Stimulated activated CD8-positive, alpha-beta memory T cell treated with anti-CD3 and anti-CD28 coated beads, Interleukin-15, amount 100 ng/mL, for 48 hours (primary cell): Measurements from ENCODE around the gene LIME1.
"Not testable (repeated sequence)": the region's sequence is repeated elsewhere in the genome, so short reads cannot be mapped to it uniquely, and the experiment has no call there.

Source experiments
- DNase-seq, 2 donors: peaks; one replicate each; pipeline ENCODE4 v3.0.0-alpha.2; 2020; ENCODE audit warnings: low read depth in 2 of 2

The LIME1 gene

DNA sequence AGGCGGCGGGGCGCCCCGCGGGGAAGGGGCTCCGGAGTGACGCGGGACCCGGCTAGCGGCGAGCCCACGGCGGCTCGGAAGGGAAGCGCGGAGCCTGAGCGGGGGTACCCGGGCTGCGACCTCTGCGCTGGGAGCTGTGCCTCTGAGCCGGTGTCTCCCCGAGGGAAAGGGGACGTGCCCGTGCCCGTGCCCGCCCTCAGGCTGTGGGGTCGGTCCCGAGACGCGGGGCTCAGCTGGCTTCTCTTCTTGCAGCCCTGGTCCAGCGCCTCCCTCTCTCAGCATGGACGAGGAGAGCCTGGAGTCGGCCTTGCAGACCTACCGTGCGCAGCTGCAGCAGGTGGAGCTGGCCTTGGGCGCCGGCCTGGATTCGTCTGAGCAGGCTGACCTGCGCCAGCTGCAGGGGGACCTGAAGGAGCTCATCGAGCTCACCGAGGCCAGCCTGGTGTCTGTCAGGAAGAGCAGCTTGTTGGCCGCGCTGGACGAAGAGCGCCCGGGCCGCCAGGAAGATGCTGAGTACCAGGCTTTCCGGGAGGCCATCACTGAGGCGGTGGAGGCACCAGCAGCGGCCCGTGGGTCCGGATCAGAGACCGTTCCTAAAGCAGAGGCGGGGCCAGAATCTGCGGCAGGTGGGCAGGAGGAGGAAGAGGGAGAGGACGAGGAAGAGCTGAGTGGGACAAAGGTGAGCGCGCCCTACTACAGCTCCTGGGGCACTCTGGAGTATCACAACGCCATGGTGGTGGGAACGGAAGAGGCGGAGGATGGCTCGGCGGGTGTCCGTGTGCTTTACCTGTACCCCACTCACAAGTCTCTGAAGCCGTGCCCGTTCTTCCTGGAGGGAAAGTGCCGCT is 27.9 kb upstream of the LIME1 start:
- DNase-seq = no peak

DNA sequence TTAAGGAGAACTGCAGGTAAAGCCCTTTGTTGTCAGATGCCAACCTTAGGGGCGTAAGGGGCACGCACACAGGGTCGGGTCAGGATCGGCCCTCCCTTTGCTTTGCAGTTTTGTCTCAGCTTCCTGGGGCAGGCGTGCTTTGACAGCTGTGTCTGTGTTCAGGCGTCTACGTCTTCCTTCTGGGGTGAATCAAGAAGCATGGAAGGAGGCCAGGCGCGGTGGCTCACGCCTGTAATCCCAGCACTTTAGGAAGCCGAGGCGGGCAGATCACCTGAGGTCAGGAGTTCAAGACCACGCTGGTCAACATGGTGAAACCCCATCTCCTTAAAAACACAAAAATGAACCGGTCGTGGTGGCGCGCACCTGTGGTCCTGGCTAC is 27.3 kb upstream of the LIME1 start:
- DNase-seq = no peak

DNA sequence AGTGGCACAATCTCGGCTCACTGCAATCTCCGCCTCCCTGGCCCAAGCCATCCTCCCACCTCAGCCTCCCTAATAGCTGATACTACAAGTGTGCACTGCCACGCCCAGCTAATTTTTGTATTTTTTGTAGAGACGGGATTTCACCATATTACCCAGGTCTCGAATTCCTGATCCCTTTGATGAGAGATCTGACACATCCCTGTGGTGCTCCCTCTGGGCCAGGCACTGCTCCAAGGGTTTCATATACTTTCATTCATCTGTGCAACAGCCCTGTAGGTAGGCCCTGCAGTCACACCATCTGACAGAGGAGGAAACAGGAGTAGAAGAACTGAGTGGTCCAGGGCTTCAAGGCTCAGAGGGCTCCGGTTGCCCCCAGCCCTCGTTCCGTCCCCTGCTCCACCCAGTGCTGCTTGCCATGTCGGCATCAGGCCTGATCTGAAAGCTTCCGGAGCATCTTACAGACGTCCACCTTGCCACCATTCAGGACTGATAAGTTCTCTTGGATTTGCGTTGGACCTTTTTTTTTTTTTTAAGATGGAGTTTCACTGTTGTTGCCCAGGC is 25.3 kb upstream of the LIME1 start:
- DNase-seq = no peak

DNA sequence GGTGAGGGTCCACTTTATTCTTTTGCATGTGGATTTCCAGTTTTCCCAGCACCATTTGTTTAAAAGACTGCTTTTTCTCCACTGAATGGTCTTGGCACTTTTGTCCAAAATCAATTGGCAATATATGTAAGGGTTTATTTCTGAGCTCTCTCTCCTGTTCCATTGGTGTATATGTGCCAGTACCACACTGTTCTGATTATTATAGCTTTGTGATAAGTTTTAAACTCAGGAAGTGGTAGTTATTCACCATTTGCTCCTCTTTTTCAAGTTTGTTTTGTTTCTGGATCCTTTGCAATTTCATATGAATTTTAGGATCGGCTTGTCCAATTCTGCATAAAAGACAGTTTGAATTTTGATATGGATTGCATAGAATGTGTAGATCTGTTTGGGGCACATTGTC is 24.3 kb upstream of the LIME1 start:
- no peak for DNase-seq

DNA sequence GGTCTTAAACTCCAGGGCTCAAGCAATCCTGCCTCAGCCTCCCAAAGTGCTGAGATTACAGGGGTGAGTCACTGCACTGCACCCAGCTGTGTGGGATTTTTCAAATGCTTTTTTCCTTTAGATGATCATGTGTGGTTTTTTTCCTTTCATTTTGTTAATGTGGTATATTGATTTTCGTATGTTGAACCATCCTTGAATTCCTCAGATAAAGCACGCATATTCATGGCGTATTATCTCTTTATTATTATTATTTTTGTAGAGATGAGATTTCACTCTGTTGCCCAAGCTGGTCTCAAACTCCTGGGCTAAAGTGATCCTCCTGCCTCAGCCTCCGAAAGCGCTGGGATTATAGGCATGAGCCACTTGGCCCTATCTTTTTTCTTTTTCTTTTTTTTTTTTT is 21.6 kb upstream of the LIME1 start:
- no peak for DNase-seq

DNA sequence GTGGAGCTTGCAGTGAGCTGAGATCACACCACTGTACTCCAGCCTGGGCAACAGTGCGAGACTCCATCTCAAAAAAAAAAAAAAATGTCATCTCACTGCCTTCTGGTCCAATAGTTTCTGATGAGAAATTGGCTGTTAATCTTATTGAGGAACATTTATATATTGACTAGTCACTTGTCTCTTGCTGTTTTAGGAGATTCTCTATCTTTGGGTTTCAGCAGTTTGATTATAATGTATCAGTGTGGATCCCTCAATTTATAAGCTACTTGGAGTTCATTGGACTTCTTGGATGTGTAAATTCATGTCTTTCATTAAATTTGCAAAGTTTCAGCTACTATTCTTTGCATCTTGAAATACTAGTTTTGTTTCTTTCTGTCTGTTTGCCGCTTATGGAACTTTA is 17.5 kb upstream of the LIME1 start:
- DNase-seq = no peak

DNA sequence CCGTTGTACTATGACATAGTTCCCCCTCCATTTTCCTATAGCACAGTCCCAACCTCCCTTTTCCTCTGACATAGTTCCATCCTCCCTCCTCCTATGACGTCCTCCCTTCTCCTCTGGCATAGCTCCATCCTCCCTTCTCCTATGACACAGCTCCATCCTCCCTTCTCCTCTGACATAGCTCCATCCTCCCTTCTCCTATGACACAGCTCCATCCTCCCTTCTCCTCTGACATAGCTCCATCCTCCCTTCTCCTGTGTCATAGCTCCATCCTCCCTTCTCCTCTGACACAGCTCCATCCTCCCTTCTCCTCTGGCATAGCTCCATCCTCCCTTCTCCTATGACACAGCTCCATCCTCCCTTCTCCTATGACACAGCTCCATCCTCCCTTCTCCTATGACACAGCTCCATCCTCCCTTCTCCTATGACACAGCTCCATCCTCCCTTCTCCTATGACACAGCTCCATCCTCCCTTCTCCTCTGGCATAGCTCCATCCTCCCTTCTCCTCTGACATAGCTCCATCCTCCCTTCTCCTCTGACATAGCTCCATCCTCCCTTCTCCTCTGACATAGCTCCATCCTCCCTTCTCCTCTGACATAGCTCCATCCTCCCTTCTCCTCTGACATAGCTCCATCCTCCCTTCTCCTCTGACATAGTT is 13.4 kb upstream of the LIME1 start:
- not testable (repeated sequence) for DNase-seq

DNA sequence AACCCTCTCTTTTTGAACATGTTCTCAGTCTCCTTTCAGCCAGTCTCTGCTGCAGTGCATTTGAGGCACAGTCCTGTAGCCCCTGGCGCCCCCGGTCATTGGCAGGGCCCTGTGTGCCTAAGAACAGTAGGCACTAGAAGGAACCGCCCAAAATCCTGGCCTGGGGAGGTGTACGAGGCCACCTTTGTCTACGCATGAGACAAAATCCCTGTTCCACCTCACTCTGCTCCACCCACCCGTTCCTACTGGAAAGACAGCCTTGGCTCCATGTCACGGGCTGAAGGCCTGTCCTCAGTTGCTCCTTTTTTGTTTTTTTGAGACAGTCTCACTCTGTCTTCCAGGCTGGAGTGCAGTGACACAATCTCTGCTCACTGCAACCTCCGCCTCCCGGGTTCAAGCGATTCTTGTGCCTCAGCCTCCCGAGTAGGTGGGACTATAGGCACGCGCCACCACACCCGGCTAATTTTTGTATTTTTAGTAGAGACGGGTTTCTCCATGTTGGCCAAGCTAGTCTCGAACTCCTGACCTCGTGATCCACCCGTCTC is 6.2 kb upstream of the LIME1 start:
- DNase-seq = not testable (repeated sequence)

DNA sequence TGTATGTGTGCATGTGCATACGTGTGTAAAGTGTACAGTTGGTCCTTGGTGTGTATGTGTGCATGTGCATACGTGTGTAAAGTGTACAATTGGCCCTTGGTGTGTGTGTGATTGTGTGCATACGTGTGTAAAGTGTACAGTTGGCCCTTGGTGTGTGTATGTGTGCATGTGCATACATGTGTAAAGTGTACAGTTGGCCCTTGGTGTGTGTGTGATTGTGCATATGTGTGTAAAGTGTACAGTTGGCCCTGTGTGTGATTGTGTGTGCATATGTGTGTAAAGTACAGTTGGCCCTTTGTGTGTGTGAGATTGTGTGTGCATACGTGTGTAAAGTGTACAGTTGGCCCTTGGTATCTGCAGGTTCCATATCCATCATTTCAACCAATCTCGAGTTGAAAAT is 5.1 kb upstream of the LIME1 start:
- DNase-seq = no peak

DNA sequence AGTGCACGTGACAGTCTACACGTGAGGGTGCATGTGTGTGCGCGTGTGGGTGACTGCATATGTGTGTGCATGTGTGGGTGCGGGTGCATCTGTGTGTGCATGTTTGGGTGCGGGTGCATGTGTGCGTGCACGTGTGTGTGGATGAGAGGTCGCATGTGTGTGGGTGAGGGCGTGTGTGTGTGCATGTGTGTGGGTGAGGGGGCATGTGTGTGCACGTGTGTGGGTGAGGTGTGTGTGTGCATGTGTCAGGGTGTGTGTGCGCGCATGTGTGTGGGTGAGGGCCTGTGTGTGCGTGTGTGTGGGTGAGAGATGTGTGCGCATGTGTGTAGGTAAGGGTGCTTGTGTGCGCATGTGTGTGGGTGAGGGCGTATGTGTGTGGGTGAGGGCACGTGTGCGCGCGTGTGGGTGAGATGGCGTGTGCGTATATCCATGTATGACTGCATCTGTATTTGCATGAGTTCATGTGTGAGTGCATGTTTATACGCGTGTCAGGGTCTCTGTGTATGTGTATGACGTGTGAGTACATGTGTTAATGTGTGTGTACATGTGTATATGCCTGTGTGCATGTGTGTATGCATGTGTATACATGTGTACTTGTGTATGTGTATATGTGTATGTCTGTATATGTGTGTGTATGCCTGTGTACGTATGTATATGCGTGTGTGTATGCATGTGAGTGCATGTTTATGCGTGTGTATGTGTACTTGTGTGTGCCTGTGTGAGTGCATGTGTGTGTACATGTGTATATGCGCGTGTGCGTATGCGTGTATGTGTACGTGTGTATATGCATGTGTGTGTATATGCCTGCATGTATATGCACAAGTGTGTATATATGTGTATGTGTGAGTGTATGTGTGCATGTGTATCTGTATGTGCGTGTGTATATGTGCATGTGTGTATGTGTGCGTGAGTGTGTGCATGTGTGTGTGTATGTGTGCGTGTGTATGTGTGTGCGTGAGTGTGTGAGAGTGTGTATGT is 4.1 kb upstream of the LIME1 start:
- DNase-seq = no peak

DNA sequence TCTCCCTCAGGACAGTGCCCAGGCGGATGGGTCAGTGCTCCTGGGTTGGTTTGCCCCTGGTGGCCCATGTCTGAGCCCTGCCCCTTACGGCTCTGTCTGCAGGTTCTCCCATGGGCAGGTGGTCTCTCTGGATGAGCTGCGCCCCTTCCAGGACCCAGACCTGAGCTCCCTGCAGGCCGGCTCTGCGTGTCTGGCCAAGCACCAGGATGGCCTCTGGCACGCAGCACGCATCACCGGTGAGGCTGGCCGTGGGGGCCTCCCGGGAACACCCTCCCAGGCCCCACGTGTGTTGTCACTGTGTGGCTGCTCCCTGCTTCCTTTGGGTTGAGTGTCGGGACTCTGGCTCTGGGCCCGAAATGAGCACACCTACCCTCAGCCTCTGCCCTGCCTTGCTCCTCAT is 3.3 kb upstream of the LIME1 start:
- DNase-seq = no peak

DNA sequence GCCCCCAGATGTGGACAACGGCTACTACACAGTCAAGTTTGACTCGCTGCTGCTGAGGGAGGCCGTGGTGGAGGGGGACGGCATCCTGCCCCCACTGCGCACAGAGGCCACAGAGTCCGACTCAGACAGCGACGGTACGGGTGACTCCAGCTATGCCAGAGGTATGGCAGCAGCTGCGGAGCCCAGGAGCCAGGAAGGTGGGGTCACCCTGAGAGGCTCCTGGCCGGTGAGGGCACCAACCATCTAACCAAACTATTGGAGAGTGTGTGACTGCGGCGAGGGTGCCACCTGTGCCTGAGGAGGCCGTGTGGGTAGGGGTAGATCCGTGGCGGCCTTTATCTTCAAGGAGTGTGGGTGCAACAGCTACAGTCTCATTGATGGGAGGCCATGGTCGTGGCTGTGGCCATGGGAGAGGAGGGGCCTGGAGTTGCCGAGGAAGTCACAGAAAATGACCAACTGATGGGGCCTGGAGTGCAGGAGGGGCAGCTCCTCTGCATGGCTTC is 2.8 kb upstream of the LIME1 start:
- no peak for DNase-seq

DNA sequence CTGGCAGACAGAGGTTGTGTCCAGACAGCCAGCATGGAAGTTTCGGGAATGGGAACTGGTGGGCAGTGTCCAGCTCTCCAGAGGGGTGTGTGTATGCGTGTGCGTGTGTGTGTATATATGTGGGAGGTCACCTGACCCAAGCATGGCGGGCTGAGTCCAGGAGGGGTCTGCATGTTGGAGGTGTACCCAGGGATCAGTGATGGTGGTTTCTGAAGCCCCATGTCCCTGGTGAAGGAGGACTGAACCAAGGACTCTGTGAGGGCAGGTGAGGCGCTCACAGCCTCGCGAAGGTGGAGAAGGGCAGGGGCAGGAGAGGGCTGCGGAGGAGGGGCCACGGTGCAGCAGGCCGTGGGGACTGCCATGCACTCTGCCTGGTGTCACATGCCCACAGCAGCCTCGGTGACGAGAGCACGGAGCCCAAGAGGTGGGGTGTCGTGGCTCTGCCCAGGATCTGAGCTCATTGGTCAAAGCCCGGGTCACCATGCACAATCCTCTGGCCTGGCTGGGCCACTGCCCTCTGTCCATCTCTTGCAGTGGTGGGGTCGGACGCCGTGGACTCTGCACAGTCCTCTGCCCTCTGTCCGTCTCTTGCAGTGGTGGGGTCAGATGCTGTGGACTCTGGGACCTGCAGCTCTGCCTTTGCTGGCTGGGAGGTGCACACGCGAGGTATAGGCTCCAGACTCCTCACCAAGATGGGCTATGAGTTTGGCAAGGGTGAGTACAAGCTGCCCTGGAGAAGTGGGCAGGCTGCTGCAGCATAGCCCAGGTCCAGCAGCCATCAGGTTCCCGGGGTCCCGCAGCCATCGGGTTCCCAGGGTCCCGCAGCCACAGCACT is 2.1 kb upstream of the LIME1 start:
- no peak for DNase-seq

DNA sequence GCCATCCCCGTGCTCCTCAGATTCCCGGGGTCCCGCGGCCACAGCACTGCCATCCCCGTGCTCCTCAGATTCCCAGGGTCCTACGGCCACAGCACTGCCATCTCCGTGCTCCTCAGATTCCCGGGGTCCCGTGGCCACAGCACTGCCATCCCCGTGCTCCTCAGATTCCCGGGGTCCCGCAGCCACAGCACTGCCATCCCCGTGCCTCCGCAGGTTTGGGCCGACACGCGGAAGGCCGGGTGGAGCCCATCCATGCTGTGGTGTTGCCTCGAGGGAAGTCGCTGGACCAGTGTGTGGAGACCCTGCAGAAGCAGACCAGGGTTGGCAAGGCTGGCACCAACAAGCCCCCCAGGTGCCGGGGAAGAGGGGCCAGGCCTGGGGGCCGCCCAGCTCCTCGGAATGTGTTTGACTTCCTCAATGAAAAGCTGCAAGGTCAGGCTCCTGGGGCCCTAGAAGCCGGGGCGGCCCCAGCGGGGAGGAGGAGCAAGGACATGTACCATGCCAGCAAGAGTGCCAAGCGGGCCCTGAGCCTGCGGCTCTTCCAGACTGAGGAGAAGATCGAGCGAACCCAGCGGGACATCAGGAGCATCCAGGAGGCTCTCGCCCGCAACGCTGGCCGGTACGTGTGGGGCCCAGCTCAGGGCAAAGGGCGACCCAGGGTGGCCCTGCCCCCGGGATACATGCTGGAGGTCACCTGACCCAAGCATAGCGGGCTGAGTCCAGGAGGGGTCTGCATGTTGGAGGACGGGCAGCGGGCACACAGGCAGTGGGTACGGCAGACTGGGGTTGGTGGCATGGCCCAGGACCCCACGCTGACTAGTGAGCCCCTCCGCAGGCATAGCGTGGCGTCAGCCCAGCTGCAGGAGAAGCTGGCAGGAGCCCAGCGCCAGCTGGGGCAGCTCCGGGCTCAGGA is 1.3 kb upstream of the LIME1 start:
- no peak for DNase-seq

DNA sequence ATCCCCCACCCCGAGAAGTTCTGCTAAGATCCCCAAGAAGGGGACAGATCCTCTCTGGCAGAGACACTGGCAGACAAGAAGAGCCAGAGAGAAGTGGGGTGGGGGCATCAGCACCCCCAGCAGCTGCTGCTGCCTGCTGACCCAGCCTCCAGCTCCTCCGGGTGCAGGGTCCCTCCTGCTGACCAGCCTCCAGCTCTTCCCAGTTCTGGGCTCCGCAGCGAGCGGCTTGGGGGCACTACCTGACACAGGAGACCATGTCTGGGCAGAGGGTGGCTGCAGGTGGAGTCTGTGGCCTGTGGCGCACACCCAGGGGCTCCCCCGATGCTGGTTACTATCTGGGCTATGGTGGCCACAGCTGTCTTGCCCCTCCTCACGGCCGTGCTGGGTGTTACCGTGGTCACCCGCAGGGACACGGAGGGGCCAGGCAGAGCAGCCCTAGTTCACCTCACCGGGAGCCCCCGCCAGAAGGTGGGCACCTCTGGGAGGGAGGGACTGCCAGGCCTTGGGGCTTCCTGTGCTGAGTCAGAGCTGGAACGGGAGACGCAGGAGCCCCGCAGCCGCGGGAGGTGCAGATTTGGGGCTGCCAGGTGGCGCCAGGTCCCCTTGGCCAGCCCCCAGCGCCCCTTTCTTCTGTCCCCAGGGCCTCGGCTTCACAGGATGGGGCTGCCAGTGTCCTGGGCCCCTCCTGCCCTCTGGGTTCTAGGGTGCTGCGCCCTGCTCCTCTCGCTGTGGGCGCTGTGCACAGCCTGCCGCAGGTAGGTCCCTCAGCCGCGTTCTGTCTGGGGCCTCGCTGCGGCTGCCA is 630 bp downstream of the LIME1 start:
- no peak for DNase-seq

DNA sequence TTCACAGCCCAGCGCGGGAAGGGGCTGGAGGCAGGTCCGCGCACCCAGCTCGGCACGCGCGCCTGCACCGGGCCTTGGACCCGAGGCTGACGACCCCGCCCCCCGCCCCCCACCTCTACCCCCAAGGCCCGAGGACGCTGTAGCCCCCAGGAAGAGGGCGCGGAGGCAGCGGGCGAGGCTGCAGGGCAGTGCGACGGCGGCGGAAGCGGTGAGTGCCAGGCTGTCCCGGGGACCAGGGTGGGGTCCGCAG is 1.2 kb downstream of the LIME1 start:
- no peak for DNase-seq

DNA sequence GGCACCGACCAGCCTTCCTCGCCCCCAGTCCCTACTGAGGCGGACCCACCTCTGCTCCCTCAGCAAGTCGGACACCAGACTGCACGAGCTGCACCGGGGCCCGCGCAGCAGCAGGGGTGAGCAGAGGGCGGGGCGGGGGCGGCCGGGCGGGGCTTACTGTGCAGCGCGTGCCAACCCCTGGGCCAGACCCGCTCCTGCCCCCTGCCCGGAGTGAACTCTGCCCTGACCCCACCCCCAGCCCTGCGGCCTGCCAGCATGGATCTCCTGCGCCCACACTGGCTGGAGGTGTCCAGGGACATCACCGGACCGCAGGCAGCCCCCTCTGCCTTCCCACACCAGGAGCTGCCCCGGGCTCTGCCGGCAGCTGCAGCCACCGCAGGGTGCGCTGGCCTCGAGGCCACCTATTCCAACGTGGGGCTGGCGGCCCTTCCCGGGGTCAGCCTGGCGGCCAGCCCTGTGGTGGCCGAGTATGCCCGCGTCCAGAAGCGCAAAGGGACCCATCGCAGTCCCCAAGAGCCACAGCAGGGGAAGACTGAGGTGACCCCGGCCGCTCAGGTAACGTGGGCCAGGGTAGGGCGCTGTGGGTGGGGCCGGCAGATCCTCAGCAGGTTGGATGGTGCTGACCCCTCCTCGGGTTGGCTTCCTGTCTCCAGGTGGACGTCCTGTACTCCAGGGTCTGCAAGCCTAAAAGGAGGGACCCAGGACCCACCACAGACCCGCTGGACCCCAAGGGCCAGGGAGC is 1.7 kb downstream of the LIME1 start:
- no peak for DNase-seq

DNA sequence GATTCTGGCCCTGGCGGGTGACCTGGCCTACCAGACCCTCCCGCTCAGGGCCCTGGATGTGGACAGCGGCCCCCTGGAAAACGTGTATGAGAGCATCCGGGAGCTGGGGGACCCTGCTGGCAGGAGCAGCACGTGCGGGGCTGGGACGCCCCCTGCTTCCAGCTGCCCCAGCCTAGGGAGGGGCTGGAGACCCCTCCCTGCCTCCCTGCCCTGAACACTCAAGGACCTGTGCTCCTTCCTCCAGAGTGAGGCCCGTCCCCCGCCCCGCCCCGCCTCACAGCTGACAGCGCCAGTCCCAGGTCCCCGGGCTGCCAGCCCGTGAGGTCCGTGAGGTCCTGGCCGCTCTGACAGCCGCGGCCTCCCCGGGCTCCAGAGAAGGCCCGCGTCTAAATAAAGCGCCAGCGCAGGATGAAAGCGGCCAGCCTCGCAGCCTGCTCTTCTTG is 2.2 kb downstream of the LIME1 start:
- DNase-seq = no peak
